ENCODE results near the gene ZNF668. TPM values are rescaled to one million over a fixed set of nuclear protein-coding genes. Genes with fewer than 3 reads are reported as not detected.

The ZNF668 gene
- total and polyA plus RNA-seq, 12 donors = 2.4 to 29.5 (median 11.5) TPM

GRCh38 chr16:31089199-31089598 lies 15.2 kb upstream of the ZNF668 start:
- intact Hi-C loops (cut with DNase I) = loop anchor here in 1 of 2 donors (10.0 kb wide), 1 partner anchor 56 kb away; no protein-coding TSS in a partner anchor
- H3K36me3 ChIP-seq (replicated peaks in 1 of 2) = peaks cover 0 to 14% of the 10 kb centered on the region in 2 donors

DNA sequence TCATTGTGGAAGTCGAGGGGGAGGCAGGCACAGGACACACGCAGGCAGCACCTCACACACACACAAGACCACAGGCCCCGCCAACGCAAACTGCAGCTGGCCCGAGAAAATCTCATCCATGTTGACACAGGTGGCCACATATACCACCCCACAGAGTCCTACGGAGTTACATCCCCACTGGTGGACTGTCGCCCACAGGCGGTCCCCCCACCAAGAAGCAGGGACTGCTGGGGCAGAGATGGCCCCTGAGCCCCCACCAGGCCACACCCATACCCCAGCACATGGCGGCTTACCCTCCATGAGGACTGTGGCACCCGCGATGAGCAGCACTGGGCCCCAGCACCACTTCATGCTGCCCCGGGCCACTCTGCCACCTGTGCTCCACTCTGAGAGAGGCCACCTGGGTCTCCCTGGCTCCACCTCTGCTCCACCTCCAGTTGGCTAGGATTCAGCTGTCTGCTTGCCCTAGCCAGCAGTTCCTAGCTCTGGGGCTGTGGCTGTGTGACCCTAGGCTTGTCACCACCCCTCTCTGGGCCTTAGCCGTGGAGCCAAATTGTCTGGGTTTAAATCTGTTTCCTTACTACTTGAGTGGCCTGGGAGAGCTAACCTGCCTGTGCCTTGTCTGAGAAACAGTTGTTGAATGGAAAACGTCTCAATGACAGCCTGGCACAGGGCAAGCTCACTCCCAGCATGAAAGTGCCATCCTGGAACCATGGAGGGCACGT lies 14.6 kb upstream of the ZNF668 start, which contains the start of gene PRSS53:
TSS of gene PRSS53 (minus strand) at position 485 of the 725 bp plus-strand sequence. CDS start at position 351, 134 bp downstream.
- Histone ChIP-seq H3K27ac (no peak within 1 kb of the TSS), H3K36me3 (replicated peaks in 1 of 2) (peaks cover 0 to 14% of the 10 kb centered on the region in 2 donors), H3K4me1 (replicated peaks in 1 of 2) (peaks cover under 1 to 8% of the 10 kb centered on the region in 2 donors), H3K9me3 (replicated peaks in 1 of 3) (no peaks in the 10 kb centered on the region), H3K4me3 (no peak within 1 kb of the TSS), H3K27me3 (no peaks in the 10 kb centered on the region)
- DNase-seq = no peak
- intact Hi-C loops (cut with DNase I) = loop anchor here in 1 of 2 donors (10.0 kb wide), 1 partner anchor 56 kb away; no protein-coding TSS in a partner anchor
- 75 to 90% (median 84%) methylated on average over 8 to 15 of the region's 15 CpGs for WGBS, 4 donors
- TF ChIP-seq POLR2A (IDR thresholded peaks at IDR 0.05) (no peak), CTCF (IDR thresholded peaks at IDR 0.05) (no peak)

More at GRCh38 chr16:31089199-31089598, 15.2 kb upstream of the ZNF668 start:
- WGBS, 4 donors = 92 to 100% (median 96%) methylated on average over 5 to 8 of the region's 8 CpGs
- Histone ChIP-seq H3K9me3 (replicated peaks in 1 of 3) (no peaks in the 10 kb centered on the region), H3K27ac (no peak overlapping the region), H3K27me3 (no peaks in the 10 kb centered on the region), H3K4me3 (no peak overlapping the region), H3K4me1 (replicated peaks in 1 of 2) (peaks cover 6 to 10% of the 10 kb centered on the region in 2 donors)
- no peak for DNase-seq
- TF ChIP-seq POLR2A (IDR thresholded peaks at IDR 0.05) = no peak
- TF ChIP-seq CTCF (IDR thresholded peaks at IDR 0.05) = no peak

GRCh38 chr16:31087971-31088370 lies 13.9 kb upstream of the ZNF668 start:
- no peak overlapping the region for H3K27ac ChIP-seq
- DNase-seq = no peak
- peaks cover 0 to 14% of the 10 kb centered on the region in 2 donors for H3K36me3 ChIP-seq (replicated peaks in 1 of 2)
- H3K27me3 ChIP-seq = no peaks in the 10 kb centered on the region
- H3K9me3 ChIP-seq (replicated peaks in 1 of 3) = no peaks in the 10 kb centered on the region
- no peak overlapping the region for H3K4me3 ChIP-seq
- WGBS, 4 donors = 72 to 92% (median 86%) methylated on average over 4 to 5 of the region's 5 CpGs
- intact Hi-C loops (cut with DNase I) = loop anchor here in 1 of 2 donors (10.0 kb wide), 1 partner anchor 57 kb away; no protein-coding TSS in a partner anchor
- H3K4me1 ChIP-seq (replicated peaks in 1 of 2) = peaks cover 0 to 1% of the 10 kb centered on the region in 2 donors
- TF ChIP-seq POLR2A (IDR thresholded peaks at IDR 0.05) (no peak), CTCF (IDR thresholded peaks at IDR 0.05) (no peak)

GRCh38 chr16:31087481-31087880 lies 13.4 kb upstream of the ZNF668 start:
- Histone ChIP-seq H3K36me3 (replicated peaks in 1 of 2) (peaks cover 0 to 14% of the 10 kb centered on the region in 2 donors), H3K9me3 (replicated peaks in 1 of 3) (no peaks in the 10 kb centered on the region), H3K27ac (no peak overlapping the region), H3K4me1 (replicated peaks in 1 of 2) (no peaks in the 10 kb centered on the region), H3K4me3 (no peak overlapping the region), H3K27me3 (no peaks in the 10 kb centered on the region)
- intact Hi-C loops (cut with DNase I) = loop anchor here in 1 of 2 donors (10.0 kb wide), 1 partner anchor 57 kb away; no protein-coding TSS in a partner anchor
- no peak for DNase-seq
- 88 to 100% (median 92%) methylated on average over 2 to 8 of the region's 8 CpGs for WGBS, 4 donors
- no peak for TF ChIP-seq POLR2A (IDR thresholded peaks at IDR 0.05)
- no peak for TF ChIP-seq CTCF (IDR thresholded peaks at IDR 0.05)
